ENCODE results near the gene IRX4.

The IRX4 gene

GRCh38 chr5:1883925-1884677, 1.4 kb upstream of the IRX4 start:
- no peak for TF ChIP-seq CTCF (IDR thresholded peaks at IDR 0.05; ENCODE audit: low read depth, low read length)
- in situ Hi-C loops (cut with HindIII; ENCODE audit: low sequenced_read_pairs): no loop called here
- DNase-seq (ENCODE audit: low read depth, low spot score): no peak
- no peak overlapping the region for H3K4me3 ChIP-seq (ENCODE audit: low read depth, low read length)

- DNase-seq (ENCODE audit: low read depth, low spot score): no peak
- H3K4me3 ChIP-seq (ENCODE audit: low read depth, low read length): no peak overlapping the region
- no peak for TF ChIP-seq CTCF (IDR thresholded peaks at IDR 0.05; ENCODE audit: low read depth, low read length)
Measured at GRCh38 chr5:1883120-1883924, 597 bp upstream of the IRX4 start.

GRCh38 chr5:1881731-1882336, 891 bp downstream of the IRX4 start:
- TF ChIP-seq CTCF (IDR thresholded peaks at IDR 0.05; ENCODE audit: low read depth, low read length): no peak
- in situ Hi-C loops (cut with HindIII; ENCODE audit: low sequenced_read_pairs): no loop called here
- H3K4me3 ChIP-seq (ENCODE audit: low read depth, low read length): no peak overlapping the region
- no peak for DNase-seq (ENCODE audit: low read depth, low spot score)

More at GRCh38 chr5:1883120-1883924, 597 bp upstream of the IRX4 start:
- in situ Hi-C loops (cut with HindIII; ENCODE audit: low sequenced_read_pairs): no loop called here

GRCh38 chr5:1881098-1881572, 1.6 kb downstream of the IRX4 start:
- in situ Hi-C loops (cut with HindIII; ENCODE audit: low sequenced_read_pairs): no loop called here
- H3K4me3 ChIP-seq (ENCODE audit: low read depth, low read length): no peak overlapping the region
- no peak for DNase-seq (ENCODE audit: low read depth, low spot score)
- no peak for TF ChIP-seq CTCF (IDR thresholded peaks at IDR 0.05; ENCODE audit: low read depth, low read length)

- TF ChIP-seq CTCF (IDR thresholded peaks at IDR 0.05; ENCODE audit: low read depth, low read length): no peak
- no peak for DNase-seq (ENCODE audit: low read depth, low spot score)
- in situ Hi-C loops (cut with HindIII; ENCODE audit: low sequenced_read_pairs): no loop called here
Measured at GRCh38 chr5:1880377-1881025, 2.2 kb downstream of the IRX4 start.

More at GRCh38 chr5:1880377-1881025, 2.2 kb downstream of the IRX4 start:
- H3K4me3 ChIP-seq (ENCODE audit: low read depth, low read length): no peak overlapping the region
